Spleen (tissue), 7 donors: ENCODE data around the gene SYAP1.
A peak's percentile ranks its signal among the peaks of the same experiment; 100 is the strongest.

Experiments used
- CTCF ChIP-seq, 11 experiments: fragments of 200-600 bp in 7 of 11; fragments of 450-650 bp in 4 of 11; sonication (generic) in 4 of 11; IDR thresholded peaks in 8 of 11; conservative IDR thresholded peaks in 3 of 11; 1 replicate in 7 of 11; 2 replicates in 4 of 11; pipeline versions ENCODE4 v1.4.0 to v1.8.0; 2016 to 2021; ENCODE audit warnings: antibody characterized with exemption in 11 of 11, inconsistent platforms in 4 of 11, mild to moderate bottlenecking in 1 of 11
- POLR2AphosphoS5 ChIP-seq, 3 donors: sonication (generic); formaldehyde crosslinking; IDR thresholded peaks; one replicate each; pipeline ENCODE4 v1.5.1; 2017; ENCODE audit warnings: antibody characterized with exemption in 3 of 3
- donor health status: DM: no; HTN: no; CAD: no; lungs with moderate emphysema.
- donor health status: DM: no; HTN: no; CAD: no.
- donor health status: DM: no; HTN: no; CAD: no.

- TF ChIP-seq CTCF (IDR thresholded peaks at IDR 0.05 in 8 of 11, conservative IDR thresholded peaks at IDR 0.05 in 3 of 11) (peak in 2 of 11 experiments; percentile 19 to 28), POLR2AphosphoS5 (IDR thresholded peaks at IDR 0.05) (no peak)
These were observed 88.1 kb downstream of the SYAP1 start for GRCh38 chrX:16807548-16807947.
